ENCODE results near the gene FABP7. TPM values are rescaled to one million over a fixed set of nuclear protein-coding genes. Genes with fewer than 3 reads are reported as not detected.

FABP7 gene
- polyA plus RNA-seq, 2 of the 4 experiments (the other 2 are of a cell fraction): not detected

DNA sequence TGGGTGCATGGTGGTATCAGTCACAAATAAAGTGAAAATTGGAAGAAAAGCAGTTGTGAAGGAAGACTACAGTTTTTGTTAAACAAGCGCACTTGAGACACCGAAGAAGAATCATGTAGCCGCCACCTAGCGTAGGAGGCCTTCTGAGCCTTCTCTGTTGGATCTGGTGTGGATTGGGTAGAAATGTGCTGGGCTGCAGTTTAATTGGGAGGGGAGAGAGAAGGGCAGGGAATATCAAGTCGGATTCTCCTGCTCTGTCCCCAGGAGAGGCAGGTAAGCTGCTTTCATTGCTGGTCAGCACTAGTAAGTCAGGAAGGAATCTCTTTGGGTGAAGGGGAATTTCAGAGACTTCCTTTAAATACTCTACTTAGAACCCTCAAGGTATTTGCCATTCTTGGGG, 1.2 kb upstream of the FABP7 start:
- Histone ChIP-seq H3K27ac (no peak overlapping the region), H3K4me3 (no peak overlapping the region), H3K9me3 (no peaks in the 10 kb centered on the region), H3K4me1 (no peaks in the 10 kb centered on the region), H3K4me2 (no peak overlapping the region)
- POLR2A ChIA-PET: no interaction called here
- CTCF ChIA-PET: no interaction called here
- DNase-seq (ENCODE audit: low read depth in 1 of 2, low spot score in 1 of 2): no peak
- 75% methylated on average over 5 of the region's 5 CpGs for WGBS (ENCODE audit: missing lambda C conversion rate)
- no peak for TF ChIP-seq E2F6 (IDR thresholded peaks at IDR 0.05; ENCODE audit: borderline replicate concordance, low read depth)
- no peak for FAIRE-seq
- ATAC-seq: no peak

DNA sequence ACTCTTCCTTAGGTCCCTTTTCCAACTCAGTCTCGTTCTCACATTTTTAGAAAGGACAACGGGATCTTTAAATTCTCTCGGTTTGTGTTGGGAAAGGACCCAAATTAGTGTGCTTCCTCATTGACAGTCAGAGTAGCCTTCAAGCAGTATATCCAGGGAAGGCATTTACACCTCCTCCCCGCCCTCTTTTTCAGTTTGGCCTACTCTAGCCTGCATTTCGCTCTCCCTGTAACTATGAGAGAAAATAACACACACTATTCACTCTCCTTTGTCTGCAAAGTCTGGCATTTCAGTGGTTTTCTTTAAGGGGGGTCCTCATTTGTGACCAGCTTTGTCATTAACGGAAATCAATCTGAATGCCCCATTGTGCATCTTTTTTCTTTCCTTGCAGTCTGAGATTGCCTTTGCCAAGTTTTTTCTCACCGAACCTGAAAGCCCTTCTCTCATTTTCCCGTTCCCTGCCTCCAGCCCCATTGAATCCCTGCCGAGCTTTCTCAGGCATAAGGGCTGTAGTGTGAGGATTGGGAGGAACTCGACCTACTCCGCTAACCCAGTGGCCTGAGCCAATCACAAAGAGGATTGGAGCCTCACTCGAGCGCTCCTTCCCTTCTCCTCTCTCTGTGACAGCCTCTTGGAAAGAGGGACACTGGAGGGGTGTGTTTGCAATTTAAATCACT, 393 bp upstream of the FABP7 start:
- Histone ChIP-seq H3K4me2 (no peak overlapping the region), H3K9me3 (no peaks in the 10 kb centered on the region), H3K4me3 (no peak overlapping the region), H3K27ac (no peak overlapping the region), H3K4me1 (no peaks in the 10 kb centered on the region)
- FAIRE-seq: no peak
- TF ChIP-seq HOXA7 (CRISPR knock-in tag; IDR thresholded peaks at IDR 0.05): no peak
- 46% methylated on average over 13 of the region's 13 CpGs for WGBS (ENCODE audit: missing lambda C conversion rate)
- CTCF ChIA-PET: interaction anchor here (0.7 to 1.2 kb wide), 2 partner anchors 10 to 33 kb away, joined by 3 read pairs; partner anchors contain the start of gene SMPDL3A
- DNase-seq (ENCODE audit: low read depth in 1 of 2, low spot score in 1 of 2): no peak
- POLR2A ChIA-PET: no interaction called here
- ATAC-seq: no peak

DNA sequence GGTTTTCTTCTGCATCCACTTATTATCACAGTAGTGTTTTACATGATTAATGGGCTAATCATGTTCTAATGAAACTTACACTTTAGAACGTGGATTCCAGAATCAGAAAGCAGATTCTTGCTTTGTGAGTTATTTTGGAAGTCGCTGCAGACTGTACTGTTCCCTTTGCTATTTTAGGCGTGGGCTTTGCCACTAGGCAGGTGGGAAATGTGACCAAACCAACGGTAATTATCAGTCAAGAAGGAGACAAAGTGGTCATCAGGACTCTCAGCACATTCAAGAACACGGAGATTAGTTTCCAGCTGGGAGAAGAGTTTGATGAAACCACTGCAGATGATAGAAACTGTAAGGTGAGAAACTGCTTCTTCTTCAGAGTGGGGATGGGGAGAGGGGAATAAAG, 598 bp downstream of the FABP7 start:
- H3K4me1 ChIP-seq: no peaks in the 10 kb centered on the region
- ATAC-seq: no peak
- ChIA-PET CTCF (interaction anchor here (0.7 to 1.2 kb wide), 2 partner anchors 34 to 59 kb away, joined by 3 to 4 read pairs; no protein-coding TSS in a partner anchor), POLR2A (no interaction called here)
- no peak for TF ChIP-seq REST (IDR thresholded peaks at IDR 0.05)
- TF ChIP-seq FOSB (CRISPR knock-in tag; IDR thresholded peaks at IDR 0.05): no peak
- no peak for TF ChIP-seq CBX2 (IDR thresholded peaks at IDR 0.05; ENCODE audit: borderline replicate concordance, low read depth)
- TF ChIP-seq CHD2 (IDR thresholded peaks at IDR 0.05; ENCODE audit: low read length, partially characterized antibody): no peak
- no peak for TF ChIP-seq BHLHE40 (IDR thresholded peaks at IDR 0.05; ENCODE audit: low read depth, low read length)
- TF ChIP-seq, protein P1, sequence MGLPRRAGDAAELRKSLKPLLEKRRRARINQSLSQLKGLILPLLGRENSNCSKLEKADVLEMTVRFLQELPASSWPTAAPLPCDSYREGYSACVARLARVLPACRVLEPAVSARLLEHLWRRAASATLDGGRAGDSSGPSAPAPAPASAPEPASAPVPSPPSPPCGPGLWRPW (IDR thresholded peaks at IDR 0.05): no peak
- TF ChIP-seq, protein P2, sequence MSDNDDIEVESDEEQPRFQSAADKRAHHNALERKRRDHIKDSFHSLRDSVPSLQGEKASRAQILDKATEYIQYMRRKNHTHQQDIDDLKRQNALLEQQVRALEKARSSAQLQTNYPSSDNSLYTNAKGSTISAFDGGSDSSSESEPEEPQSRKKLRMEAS (IDR thresholded peaks at IDR 0.05): no peak
- no peak for TF ChIP-seq RAD21 (conservative IDR thresholded peaks at IDR 0.05 in 1 of 2, IDR thresholded peaks at IDR 0.05 in 1 of 2)
- TF ChIP-seq TFCP2L1 (CRISPR knock-in tag; IDR thresholded peaks at IDR 0.05): no peak
- no peak for TF ChIP-seq CHD4 (IDR thresholded peaks at IDR 0.05; ENCODE audit: borderline replicate concordance)
- TF ChIP-seq ZNF302 (CRISPR knock-in tag; IDR thresholded peaks at IDR 0.05): no peak
- TF ChIP-seq ZC3H11A (IDR thresholded peaks at IDR 0.05): no peak
- TF ChIP-seq POLR2AphosphoS2 (conservative IDR thresholded peaks at IDR 0.05; ENCODE audit: low read length): no peak
- TF ChIP-seq, protein P3, sequence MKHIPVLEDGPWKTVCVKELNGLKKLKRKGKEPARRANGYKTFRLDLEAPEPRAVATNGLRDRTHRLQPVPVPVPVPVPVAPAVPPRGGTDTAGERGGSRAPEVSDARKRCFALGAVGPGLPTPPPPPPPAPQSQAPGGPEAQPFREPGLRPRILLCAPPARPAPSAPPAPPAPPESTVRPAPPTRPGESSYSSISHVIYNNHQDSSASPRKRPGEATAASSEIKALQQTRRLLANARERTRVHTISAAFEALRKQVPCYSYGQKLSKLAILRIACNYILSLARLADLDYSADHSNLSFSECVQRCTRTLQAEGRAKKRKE (CRISPR knock-in tag; IDR thresholded peaks at IDR 0.05; ENCODE audit: low read depth): no peak
- no peak for TF ChIP-seq ESRRA (IDR thresholded peaks at IDR 0.05; ENCODE audit: borderline replicate concordance, low read length)
- no peak for TF ChIP-seq ZSCAN20 (CRISPR knock-in tag; IDR thresholded peaks at IDR 0.05)
- 20% methylated on average over 5 of the region's 5 CpGs for WGBS (ENCODE audit: missing lambda C conversion rate)
- no peak overlapping the region for H3K4me3 ChIP-seq
- FAIRE-seq: no peak
- H3K27ac ChIP-seq: no peak overlapping the region
- no peak for DNase-seq (ENCODE audit: low read depth in 1 of 2, low spot score in 1 of 2)
- no peaks in the 10 kb centered on the region for H3K9me3 ChIP-seq
- no peak overlapping the region for H3K4me2 ChIP-seq

Measured in A549 (cell line).